HG03108 (cell line): Measurements from ENCODE around the gene VSNL1.

Experiments used
- ATAC-seq: cut with Tn5 transposase; IDR thresholded peaks from one replicate; pipeline ENCODE4 v1.9.1; 2021; ENCODE audit warnings: moderate library complexity; ENCODE audit not compliant: unreplicated experiment

VSNL1 gene

DNA sequence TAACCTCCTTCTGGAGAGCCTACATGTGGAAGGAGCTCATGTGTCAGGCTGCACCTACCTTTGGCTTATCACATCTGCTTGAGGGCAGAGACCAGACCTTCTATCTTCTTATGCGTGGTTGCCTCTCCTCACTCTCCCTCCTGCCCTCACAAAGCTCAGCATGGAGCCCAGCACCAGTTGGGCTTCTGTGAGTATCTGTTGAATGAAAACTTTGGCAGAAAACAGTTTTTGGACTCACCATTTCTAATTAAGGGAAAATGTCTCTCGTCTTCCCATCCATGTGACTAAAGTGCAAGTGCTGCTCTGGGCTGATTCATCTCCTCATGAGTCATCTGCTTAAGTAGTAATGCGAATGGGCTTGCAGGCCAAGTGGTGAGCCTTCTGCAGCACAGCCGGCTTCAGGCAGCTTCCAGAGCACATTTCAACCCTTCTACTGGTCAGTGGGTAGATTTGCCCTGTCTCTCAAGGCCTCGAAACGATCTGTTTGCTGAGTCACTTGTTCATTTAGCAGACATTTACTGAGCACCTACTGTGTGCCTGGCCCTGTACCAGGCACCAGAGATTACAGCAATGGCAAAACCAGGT lies 102.6 kb downstream of the VSNL1 start:
- no peak for ATAC-seq

DNA sequence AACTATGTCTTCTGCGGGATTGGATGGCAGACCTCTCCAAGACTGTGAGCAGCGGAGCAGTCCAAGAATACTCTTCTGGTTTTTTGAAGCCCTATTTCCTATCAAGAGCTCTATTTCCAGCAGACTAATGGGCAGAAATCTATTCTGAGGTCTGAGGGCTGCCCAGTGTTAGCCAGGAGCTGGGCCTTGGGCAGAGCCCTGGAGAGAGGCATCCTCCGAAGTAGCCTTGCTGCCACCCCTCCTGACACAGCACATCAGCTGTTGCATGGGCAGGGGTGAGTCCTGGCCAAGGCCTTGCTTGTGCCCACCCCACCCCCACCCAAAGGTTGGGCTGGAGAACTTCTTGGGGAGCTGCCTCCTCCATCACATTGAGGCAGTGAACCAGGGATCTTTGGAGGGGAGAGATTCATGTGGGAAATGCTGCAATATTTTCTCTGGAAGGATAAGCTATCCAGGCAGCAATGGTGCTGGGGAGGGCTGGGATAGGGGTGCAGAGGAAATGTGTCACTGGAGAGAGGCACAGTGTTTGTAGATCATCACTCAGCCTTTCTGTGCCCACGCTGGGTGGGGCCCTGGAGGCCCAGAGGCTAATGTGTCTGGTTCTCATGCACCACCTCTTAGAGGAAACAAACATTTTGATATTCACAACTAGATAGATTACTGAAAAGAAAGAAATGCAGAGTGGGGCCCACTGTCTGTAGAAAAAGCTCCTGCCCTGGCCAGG lies 104.7 kb downstream of the VSNL1 start:
- no peak for ATAC-seq

DNA sequence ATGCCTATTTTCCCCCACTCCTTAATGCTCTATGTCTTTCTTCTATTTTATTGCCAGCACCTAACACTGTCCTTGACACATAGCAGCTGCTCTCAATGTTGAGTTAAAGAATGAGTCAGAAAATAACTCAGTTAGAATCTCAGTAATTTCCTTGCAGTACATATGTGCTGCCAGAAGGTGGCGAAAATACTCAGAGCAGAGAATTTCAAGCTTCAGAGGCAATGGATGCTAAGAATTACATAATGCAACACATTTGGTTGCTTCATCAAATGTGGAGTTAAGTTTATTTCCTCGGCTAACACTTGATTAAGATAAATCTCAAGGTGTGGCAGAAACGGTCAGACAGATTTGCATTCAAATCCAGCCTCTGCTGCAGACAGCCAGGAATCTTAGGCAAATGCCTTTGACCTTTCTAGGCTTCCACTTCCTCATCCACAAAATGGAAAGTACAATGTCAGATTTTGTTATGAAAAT lies 105.6 kb downstream of the VSNL1 start:
- peak; percentile 83 for ATAC-seq

DNA sequence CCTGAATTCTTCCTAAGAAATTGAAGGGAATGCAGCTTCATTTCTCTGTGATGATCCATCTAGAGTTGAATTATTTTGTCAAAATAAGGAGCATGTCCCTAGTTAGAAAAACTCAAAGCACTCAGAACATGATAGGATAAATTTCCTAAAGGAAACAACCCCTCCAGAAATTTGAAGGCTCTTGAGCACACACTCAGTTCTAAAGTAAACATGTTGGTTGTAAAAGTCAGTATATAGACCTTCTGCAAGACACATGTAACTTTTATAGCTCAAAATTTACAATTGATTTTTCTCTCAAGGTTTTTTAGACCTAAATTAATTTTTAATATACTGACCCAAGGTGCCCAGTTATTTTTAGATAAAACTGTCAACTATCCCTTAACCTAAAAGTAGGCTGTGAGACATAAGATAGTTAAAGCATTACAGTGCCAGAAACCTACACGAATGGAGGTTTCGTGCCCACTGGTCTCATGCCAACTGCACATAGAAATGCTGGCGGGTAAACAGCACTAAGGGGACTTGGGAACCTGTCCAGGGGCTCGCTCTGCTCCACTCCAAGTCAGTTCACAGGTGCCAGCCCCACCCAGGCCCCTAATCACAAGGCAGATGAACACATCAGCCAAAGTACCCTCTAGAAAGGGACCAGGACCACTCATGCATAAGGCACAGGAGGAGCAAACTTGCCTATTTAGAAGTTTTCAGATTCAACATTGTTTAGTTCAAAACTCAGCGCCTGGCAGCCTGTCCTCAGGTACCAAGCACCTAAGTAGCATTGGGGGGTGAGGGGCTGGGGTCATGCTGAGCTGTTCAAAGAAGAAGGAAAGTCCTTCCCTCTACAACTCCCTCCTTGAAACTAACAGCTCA lies 106.6 kb downstream of the VSNL1 start:
- ATAC-seq = no peak

DNA sequence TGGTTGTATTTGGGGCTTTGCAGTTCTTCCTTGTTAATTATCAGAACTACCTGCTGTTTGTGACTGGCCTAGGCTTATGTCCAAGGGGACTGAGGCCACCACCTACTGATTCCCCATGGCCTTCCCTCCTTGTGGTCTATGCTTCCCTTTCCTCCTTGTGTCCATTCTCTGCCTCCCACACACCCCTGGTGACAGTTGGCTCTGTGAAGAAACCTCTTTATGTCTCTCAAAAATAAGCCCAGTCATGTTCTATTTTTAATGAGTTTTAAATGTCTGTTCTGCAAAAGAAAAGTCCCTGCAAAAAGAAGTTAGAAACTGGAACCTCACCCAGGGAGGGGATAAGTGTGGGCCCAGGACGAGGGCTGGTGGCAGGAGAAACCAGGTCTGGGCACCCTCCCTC lies 108.1 kb downstream of the VSNL1 start:
- no peak for ATAC-seq

DNA sequence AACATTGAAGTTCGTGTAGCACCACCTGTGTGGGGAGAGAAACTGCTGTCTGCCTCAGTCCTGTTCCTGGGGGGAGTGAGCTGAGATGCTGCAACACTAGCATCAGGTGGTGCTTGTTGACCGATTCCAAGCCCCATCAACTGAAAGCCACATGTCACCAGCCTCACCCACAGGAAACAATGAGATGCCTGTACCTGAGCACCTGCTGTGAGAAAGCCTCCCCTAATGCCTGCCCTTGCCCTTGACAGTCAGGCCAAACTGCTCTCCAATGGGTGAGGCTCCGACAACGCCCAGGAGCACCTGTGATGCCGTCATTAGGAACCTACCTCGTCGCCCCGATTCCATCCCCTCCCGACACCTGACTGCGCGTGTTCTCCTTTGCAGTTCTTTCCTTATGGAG lies 108.5 kb downstream of the VSNL1 start:
- no peak for ATAC-seq

DNA sequence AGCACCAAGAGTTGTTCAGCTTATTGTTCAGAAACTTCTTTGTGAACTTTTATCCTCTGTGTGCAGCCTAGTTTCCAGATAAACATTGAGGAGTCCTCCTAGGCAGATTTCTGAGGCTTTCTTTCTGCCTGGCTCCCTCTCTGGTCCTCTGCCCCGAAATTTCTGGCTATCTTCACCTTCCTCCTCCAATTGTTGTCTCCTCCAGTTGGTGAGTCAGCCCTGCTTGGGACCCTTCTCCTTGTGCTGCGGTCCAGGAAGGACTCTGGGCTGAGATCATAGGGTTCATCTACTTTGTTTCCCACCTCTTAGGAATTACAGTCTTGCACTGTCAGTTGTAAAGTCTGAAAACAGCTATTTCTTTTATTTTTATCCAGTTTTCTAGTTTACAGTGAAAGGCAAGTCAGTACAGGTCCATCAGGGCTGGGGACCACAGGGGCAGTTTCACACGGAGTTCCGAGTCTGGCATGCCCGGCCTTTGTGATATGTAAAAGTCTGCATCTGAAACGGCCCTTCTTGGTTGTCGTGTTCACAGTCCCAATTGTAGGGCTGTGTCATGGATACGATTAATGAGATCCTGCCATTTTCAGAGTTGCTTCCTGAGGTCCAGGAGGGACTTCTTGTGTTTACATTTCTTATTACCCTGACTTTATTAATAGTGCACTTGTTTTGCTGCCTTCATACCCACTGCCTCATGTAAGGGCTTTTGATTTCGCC lies 112.3 kb downstream of the VSNL1 start:
- ATAC-seq = no peak

DNA sequence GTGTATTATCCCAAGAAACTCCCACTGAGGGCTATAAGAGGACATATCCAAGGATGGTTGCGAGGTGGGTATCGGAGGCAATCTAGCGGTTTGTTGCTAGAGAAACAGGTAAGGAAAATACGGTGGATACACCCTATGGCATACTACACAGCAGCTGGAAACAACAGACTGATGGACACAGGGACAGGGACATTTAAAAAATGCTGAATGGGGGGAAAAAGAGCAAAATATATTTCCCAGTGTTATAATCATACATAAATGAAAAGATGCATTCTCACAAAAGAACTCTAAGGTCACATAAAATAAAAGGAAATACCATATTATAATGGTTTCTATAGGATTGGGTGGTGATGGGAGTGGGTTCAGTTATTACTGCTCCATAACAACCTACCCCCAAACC lies 117.3 kb downstream of the VSNL1 start:
- ATAC-seq = no peak

DNA sequence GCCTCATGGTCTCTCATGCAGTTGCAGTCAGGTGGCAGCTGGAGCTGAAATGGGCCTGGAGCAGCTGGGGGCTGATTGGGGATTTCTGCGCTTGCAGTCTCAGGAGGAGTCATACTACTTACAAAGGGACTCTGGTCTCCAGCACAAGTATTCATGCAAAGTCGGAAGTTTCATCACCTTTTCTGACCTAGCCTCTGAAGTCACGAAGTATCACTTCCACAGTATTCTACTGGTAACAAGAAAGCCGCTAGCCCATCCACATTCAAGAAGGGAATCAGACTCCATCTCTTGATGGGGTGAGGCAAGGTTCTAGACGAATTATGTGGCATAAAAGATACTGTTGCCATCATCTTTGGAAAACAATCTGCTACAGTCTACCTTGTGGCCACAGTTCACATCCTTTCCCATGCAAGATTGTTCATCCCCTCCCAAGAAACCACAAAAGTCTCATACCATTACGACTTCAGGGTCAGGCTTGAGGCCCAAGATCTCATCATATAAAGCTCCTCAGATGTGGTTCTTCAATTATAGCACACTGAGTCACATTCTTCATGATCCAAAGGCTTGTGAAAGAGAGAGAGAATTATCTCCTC lies 117.9 kb downstream of the VSNL1 start:
- ATAC-seq = peak; percentile 62

DNA sequence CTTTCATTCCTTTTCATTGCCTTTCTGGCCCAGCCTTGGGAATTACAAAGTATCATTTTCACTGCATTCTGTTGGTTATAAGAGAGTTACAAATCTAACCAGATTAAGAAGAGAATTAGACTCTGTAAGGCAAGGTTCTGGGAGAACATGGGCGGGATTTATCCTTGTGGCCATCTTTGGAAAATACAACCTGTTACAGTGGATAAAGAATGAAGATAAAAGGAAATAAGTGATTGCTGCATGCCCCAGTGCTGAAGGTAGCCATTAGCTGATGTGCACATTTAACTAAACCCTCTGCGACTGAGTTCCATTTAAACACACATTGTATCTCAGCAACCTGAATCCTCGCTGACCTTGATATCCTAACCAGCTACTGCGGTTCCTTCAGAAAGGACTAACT lies 119.7 kb downstream of the VSNL1 start:
- ATAC-seq = no peak

DNA sequence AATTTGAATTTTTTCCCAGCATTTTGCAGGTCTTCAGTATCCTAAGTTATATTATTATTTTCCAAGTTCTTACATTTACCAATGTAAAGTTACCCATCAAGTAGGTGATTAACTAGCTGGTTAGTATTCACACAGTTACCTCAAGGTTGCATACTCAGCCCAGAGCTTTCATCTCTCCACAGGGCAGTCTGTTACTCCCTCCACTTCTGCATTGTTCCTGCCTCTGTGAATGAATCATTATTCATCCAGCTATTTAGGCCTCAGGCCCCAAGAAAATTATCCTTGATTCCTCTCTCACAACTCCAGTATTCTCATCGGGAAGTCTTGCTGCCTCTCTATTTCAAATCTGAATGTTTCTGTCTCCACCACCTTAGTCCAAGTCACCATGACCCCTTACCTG lies 121.0 kb downstream of the VSNL1 start:
- no peak for ATAC-seq

DNA sequence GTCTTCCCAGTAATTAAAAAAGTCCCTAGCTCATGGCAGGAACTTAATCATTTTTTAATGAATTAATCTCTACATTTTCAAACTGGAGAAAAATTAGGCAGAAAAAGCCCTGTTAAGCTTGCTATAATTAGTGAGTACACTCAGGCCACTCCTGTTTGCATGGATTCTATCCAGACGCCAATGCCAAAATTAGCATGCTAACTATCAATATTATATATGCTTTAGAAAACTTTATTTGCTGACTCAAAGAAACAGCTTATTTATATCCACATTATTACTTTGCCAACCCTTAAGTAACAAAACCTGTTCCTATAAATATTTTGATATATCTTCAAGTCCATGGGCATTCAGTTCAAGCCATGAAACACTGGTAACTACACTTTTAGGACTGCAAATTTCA lies 122.2 kb downstream of the VSNL1 start:
- ATAC-seq = no peak

DNA sequence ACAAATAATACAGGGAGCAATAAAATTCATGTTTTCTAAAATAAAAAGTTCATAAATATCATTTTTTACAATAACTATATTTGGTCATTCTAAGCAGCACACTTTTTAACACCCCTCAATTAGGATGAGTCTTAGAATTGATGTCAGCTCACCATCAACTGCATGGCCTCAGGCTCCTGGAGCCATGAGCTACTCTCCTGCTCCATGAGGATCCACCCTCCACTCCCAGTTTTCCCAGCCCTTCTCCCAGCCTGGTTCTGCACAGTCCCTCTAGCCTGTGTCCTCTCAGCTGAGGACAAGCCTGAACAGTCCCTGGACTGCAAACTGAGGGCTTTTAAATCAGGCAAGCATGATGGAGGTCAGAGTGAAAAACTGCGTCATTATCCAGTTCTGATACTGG lies 124.0 kb downstream of the VSNL1 start:
- no peak for ATAC-seq

DNA sequence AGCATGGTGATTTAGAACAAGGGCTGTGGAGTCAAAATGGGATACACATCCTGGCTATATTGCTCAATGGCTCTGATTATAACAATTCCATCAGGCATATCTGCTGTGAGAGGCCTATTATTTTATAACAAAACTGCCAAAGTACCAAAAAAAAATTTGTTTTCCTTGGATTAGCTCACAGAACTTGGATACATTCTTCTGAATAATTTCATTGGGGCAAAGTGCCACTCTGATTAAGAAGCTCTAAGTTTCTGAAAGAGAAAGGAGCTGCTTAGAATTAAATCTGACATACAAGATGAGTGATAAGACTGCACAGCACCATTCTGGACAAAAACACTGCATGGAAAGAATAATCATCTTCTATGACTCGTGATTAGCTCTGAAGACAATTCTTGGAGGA lies 127.4 kb downstream of the VSNL1 start:
- ATAC-seq = no peak

DNA sequence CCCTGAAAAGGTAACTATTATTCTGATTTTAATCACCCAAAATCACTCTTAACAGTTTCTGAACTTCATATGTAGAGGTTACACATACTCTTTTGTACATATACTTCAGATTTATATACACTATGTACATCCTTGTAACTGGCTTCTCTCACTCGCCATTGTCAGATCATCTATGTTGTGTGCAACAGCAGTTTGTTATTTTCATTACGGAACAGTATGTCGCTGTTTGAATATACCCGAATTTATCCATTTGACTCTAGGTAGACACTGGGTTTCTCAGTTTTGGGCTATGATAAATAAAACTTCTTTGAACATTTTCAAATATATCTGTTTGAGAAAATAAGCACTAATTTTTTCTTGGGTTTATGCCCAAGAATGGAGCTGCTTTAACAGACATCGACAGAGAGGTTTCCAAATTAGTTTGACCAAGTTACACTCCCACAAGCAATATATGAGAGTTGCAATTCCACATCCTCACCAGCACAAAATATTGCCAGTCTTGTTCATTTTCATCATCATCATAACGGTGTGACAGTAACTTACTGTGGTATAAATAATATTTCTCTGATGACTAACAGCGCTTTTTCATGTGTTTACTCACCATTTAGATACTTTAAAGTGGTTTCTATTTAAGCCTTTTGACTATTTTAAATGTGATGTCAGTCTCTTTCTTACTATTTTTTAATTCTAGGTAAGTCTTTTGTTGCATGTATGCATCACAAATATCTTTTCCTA lies 132.3 kb downstream of the VSNL1 start:
- ATAC-seq = no peak

DNA sequence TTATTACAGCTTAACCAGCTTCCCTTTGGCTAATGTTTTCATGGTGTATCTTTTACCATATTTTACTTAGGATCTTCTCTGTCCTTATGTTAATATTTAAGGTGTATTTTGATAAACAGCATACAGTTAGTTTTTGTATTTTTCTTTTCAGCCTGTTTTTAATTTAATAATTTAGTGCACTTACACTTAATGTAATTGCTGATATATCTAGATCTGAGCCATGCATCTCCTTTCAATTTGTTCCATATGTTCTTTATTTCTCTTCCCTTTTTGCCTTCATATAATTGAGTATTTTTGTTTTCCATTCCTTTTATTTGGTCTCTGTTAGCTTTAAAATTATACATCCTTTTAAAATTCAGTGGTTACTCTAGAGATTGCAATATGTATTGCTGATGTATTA lies 134.3 kb downstream of the VSNL1 start:
- no peak for ATAC-seq

DNA sequence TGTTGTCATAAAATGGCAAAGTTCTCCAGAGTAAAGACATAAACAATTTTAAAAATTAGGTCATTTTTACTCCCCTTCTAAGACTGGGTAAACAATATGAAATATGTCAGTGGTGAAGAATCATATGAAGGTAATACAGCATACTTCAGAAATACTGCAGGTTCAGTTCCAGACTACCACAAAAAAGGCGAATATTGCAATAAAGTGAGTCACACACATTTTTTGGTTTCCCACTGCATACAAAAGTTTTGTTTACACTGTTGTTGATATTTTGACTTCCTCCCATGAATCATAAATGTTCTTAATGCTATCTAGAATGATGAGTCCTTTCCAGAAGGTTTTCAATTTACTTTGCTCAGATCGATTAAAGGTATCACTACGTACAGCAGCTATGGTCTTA lies 139.6 kb downstream of the VSNL1 start:
- no peak for ATAC-seq

DNA sequence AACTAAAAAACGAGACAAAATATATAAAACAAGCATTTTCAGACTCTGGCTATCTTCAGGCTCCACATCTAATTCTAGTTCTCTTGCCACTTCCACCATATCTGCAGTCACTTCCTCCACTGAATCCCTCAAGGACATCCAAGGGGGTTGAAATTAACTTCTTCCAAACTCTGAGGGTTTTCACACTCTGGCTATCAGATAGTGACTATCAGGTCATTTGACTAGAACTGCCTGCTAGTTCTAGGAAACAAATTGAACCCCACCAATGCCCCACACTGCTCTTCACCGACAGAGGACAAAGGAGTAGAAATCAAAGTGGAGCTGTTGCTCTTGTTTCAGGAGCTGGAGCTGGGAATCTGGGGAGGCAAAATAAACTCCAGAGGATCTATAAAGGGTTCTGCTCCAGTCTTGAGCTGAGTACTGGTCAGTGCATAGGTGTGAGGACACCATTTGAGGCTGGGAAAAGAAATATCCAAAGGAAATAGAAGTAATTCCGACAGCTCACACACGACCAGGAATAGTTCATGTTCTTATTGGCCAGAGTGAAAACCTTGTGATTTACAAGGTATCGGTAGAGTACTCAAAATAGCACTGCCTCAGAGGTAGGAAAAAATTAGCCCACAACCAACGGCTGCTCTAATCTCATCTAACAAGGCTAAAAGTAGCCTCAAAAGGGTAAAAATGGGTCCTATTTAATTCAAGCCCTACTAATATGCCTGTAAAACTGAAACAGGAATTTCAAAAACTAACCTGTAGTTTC lies 141.8 kb downstream of the VSNL1 start:
- no peak for ATAC-seq

DNA sequence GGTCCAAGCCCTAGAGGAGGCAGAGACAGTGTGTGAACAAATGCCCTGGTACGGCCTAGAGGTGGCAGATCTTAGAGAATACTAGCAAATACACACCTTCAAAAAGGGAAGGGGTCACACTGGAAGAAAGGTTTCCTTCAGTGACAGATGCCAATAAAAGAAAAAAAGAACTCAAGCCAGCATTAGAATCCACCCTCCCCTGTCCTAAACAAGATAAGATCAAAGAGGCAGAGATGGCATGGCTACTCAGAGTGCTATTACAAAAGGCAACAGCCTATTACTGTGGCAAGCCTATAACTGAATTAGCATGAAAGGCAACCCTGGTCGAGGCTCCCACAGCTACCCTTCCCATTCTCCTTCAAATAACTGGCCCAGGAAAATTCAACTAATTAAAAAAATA lies 143.5 kb downstream of the VSNL1 start:
- ATAC-seq = no peak

DNA sequence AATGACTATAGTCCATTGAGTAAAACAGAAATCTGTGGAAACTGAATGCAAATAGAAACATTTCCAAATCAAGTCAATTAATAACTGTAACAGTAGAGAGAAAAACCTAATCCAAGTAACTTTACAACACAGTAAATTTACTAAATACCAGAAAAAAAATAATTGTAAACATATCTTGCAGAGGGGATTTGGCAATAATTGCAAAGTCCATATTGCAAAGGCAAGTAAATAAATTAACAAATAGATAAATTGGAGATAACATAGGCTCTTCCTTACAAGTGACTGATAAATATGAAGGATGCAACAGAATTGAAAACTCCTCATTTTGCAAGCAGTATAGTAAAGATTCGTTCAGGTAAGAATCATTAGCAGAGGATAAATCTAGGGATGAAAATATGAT lies 148.1 kb downstream of the VSNL1 start:
- no peak for ATAC-seq
